ENCODE data around the gene OR10D3.

The OR10D3 gene

GRCh38 chr11:124198897-124199296 is 15.8 kb downstream of the OR10D3 start:
- no peaks in the 10 kb centered on the region for H3K9me3 ChIP-seq (ENCODE audit: control insufficient read depth, low read depth, low read length)
- no peak overlapping the region for H3K9ac ChIP-seq (ENCODE audit: low read length)
- H3K36me3 ChIP-seq (ENCODE audit: control insufficient read depth, low read depth, low read length): no peaks in the 10 kb centered on the region
- peaks cover 3% of the 10 kb centered on the region for H3K4me1 ChIP-seq (ENCODE audit: control insufficient read depth, low read depth, low read length)
- no peaks in the 10 kb centered on the region for H3K27me3 ChIP-seq (ENCODE audit: control insufficient read depth, insufficient read depth, low read length)
- H3K27ac ChIP-seq (ENCODE audit: low read length): no peak overlapping the region
- no peak overlapping the region for H3K4me3 ChIP-seq (ENCODE audit: low read length)

GRCh38 chr11:124199702-124200101 is 16.6 kb downstream of the OR10D3 start:
- Histone ChIP-seq H3K4me3 (ENCODE audit: low read length) (no peak overlapping the region), H3K27me3 (ENCODE audit: control insufficient read depth, insufficient read depth, low read length) (no peaks in the 10 kb centered on the region)

DNA sequence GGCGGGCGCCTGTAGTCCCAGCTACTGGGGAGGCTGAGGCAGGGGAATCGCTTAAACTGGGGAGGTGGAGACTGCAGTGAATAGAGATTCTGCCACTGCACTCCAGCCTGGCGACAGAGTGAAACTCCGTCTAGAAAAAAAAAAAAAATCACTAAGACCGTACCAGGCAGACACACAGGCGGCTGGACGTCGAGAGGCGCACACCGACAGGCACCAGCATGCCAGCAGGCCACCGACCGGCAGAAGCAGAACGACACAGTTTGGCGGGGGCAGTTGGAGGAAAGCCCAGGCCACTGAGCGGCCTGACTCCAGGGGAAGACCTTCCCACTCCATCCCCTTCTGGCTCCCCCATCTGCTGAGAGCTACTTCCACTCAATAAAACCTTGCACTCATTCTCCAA is 17.5 kb downstream of the OR10D3 start:
- Histone ChIP-seq H3K36me3 (ENCODE audit: control insufficient read depth, low read depth, low read length) (no peaks in the 10 kb centered on the region), H3K4me1 (ENCODE audit: control insufficient read depth, low read depth, low read length) (no peaks in the 10 kb centered on the region), H3K27ac (ENCODE audit: low read length) (no peak overlapping the region), H3K9me3 (ENCODE audit: control insufficient read depth, low read depth, low read length) (no peaks in the 10 kb centered on the region), H3K4me3 (ENCODE audit: low read length) (no peak overlapping the region), H3K27me3 (ENCODE audit: control insufficient read depth, insufficient read depth, low read length) (no peaks in the 10 kb centered on the region), H3K9ac (ENCODE audit: low read length) (no peak overlapping the region)

More at GRCh38 chr11:124199702-124200101, 16.6 kb downstream of the OR10D3 start:
- Histone ChIP-seq H3K27ac (ENCODE audit: low read length) (no peak overlapping the region), H3K36me3 (ENCODE audit: control insufficient read depth, low read depth, low read length) (no peaks in the 10 kb centered on the region), H3K4me1 (ENCODE audit: control insufficient read depth, low read depth, low read length) (peaks cover 3% of the 10 kb centered on the region), H3K9me3 (ENCODE audit: control insufficient read depth, low read depth, low read length) (no peaks in the 10 kb centered on the region), H3K9ac (ENCODE audit: low read length) (no peak overlapping the region)

GRCh38 chr11:124202951-124203350 is 19.8 kb downstream of the OR10D3 start:
- Histone ChIP-seq H3K9ac (ENCODE audit: low read length) (no peak overlapping the region), H3K9me3 (ENCODE audit: control insufficient read depth, low read depth, low read length) (no peaks in the 10 kb centered on the region), H3K27ac (ENCODE audit: low read length) (no peak overlapping the region), H3K36me3 (ENCODE audit: control insufficient read depth, low read depth, low read length) (no peaks in the 10 kb centered on the region), H3K4me3 (ENCODE audit: low read length) (no peak overlapping the region), H3K4me1 (ENCODE audit: control insufficient read depth, low read depth, low read length) (no peaks in the 10 kb centered on the region), H3K27me3 (ENCODE audit: control insufficient read depth, insufficient read depth, low read length) (no peaks in the 10 kb centered on the region)

GRCh38 chr11:124204008-124204407 is 20.9 kb downstream of the OR10D3 start:
- Histone ChIP-seq H3K36me3 (ENCODE audit: control insufficient read depth, low read depth, low read length) (no peaks in the 10 kb centered on the region), H3K27ac (ENCODE audit: low read length) (no peak overlapping the region), H3K9me3 (ENCODE audit: control insufficient read depth, low read depth, low read length) (no peaks in the 10 kb centered on the region)

DNA sequence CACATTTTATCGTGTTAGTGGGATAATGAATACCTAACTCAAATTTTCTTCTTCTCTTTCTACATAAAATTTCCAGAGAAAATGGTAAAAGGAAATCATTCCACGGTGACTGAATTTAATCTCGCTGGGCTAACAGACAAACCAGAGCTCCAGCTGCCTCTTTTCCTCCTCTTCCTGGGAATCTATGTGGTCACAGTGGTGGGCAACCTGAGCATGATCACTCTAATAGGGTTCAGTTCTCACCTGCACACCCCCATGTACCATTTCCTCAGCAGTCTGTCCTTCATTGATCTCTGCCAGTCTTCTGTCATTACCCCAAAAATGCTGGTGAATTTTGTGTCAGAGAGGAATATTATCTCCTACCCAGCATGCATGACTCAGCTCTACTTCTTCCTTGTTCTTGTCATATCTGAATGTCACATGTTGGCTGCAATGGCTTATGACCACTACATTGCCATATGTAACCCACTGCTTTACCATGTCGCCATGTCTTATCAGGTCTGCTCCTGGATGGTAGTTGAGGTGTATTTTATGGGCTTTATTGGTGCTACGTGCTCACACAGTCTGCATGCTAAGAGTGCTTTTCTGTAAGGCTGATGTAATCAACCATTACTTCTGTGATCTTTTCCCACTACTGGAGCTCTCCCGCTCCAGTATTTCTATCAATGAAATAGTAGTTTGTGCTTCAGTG is 24.1 kb downstream of the OR10D3 start:
- Histone ChIP-seq H3K9ac (ENCODE audit: low read length) (no peak overlapping the region), H3K27ac (ENCODE audit: low read length) (no peak overlapping the region), H3K36me3 (ENCODE audit: control insufficient read depth, low read depth, low read length) (no peaks in the 10 kb centered on the region), H3K4me3 (ENCODE audit: low read length) (no peak overlapping the region), H3K27me3 (ENCODE audit: control insufficient read depth, insufficient read depth, low read length) (no peaks in the 10 kb centered on the region), H3K9me3 (ENCODE audit: control insufficient read depth, low read depth, low read length) (no peaks in the 10 kb centered on the region), H3K4me1 (ENCODE audit: control insufficient read depth, low read depth, low read length) (no peaks in the 10 kb centered on the region)

More at GRCh38 chr11:124204008-124204407, 20.9 kb downstream of the OR10D3 start:
- Histone ChIP-seq H3K4me3 (ENCODE audit: low read length) (no peak overlapping the region), H3K4me1 (ENCODE audit: control insufficient read depth, low read depth, low read length) (no peaks in the 10 kb centered on the region), H3K27me3 (ENCODE audit: control insufficient read depth, insufficient read depth, low read length) (no peaks in the 10 kb centered on the region), H3K9ac (ENCODE audit: low read length) (no peak overlapping the region)

GRCh38 chr11:124209824-124210357 is 26.7 kb downstream of the OR10D3 start:
- Histone ChIP-seq H3K4me3 (ENCODE audit: low read length) (no peak overlapping the region), H3K27ac (ENCODE audit: low read length) (no peak overlapping the region), H3K4me1 (ENCODE audit: control insufficient read depth, low read depth, low read length) (no peaks in the 10 kb centered on the region), H3K9ac (ENCODE audit: low read length) (no peak overlapping the region), H3K36me3 (ENCODE audit: control insufficient read depth, low read depth, low read length) (no peaks in the 10 kb centered on the region), H3K9me3 (ENCODE audit: control insufficient read depth, low read depth, low read length) (no peaks in the 10 kb centered on the region), H3K27me3 (ENCODE audit: control insufficient read depth, insufficient read depth, low read length) (no peaks in the 10 kb centered on the region)

GRCh38 chr11:124210421-124210820 is 27.3 kb downstream of the OR10D3 start:
- no peak overlapping the region for H3K4me3 ChIP-seq (ENCODE audit: low read length)
- no peak overlapping the region for H3K9ac ChIP-seq (ENCODE audit: low read length)
- no peaks in the 10 kb centered on the region for H3K27me3 ChIP-seq (ENCODE audit: control insufficient read depth, insufficient read depth, low read length)
- no peak overlapping the region for H3K27ac ChIP-seq (ENCODE audit: low read length)
- no peaks in the 10 kb centered on the region for H3K9me3 ChIP-seq (ENCODE audit: control insufficient read depth, low read depth, low read length)
- no peaks in the 10 kb centered on the region for H3K4me1 ChIP-seq (ENCODE audit: control insufficient read depth, low read depth, low read length)
- H3K36me3 ChIP-seq (ENCODE audit: control insufficient read depth, low read depth, low read length): no peaks in the 10 kb centered on the region

DNA sequence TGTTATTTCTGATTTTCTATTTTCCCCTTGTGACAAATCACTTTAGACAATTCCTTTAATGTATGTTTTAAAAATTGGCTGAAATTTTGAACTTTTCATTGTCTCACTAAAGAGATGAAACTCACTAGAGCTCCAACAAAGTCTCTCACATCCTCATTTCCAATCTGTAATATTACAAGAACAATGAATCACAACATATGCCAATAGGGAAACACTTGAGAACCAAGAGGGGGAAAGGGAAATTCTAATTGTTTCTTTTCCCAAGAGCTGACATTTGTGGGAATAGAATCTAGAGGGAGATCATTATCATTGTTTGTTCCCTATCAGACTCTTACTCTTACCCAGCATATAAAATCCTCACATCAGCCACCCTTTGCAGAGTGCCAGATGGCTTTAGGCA is 28.2 kb downstream of the OR10D3 start:
- H3K4me1 ChIP-seq (ENCODE audit: control insufficient read depth, low read depth, low read length): no peaks in the 10 kb centered on the region
- no peak overlapping the region for H3K9ac ChIP-seq (ENCODE audit: low read length)
- no peaks in the 10 kb centered on the region for H3K36me3 ChIP-seq (ENCODE audit: control insufficient read depth, low read depth, low read length)
- no peak overlapping the region for H3K4me3 ChIP-seq (ENCODE audit: low read length)
- no peaks in the 10 kb centered on the region for H3K9me3 ChIP-seq (ENCODE audit: control insufficient read depth, low read depth, low read length)
- no peak overlapping the region for H3K27ac ChIP-seq (ENCODE audit: low read length)
- H3K27me3 ChIP-seq (ENCODE audit: control insufficient read depth, insufficient read depth, low read length): no peaks in the 10 kb centered on the region

DNA sequence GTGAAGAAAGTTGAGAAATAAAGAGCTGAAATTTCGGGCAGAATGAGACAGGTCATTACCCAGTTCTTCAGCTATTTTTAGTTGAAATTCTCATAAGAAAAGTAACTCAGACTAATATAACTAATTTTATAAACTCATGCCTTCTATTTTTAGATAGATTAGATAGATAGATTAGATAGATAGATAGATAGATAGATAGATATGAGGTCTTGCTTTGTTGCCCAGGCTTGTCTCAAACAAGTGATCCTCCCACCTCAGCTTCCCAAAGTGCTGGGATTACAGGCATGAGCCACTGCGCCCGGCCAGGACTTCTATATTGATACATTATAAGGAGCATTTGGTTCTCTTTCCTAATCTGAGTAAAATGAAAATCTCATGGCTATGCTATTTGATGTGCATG is 30.9 kb downstream of the OR10D3 start:
- no peak overlapping the region for H3K27ac ChIP-seq (ENCODE audit: low read length)
- no peaks in the 10 kb centered on the region for H3K36me3 ChIP-seq (ENCODE audit: control insufficient read depth, low read depth, low read length)
- no peaks in the 10 kb centered on the region for H3K4me1 ChIP-seq (ENCODE audit: control insufficient read depth, low read depth, low read length)
- H3K9ac ChIP-seq (ENCODE audit: low read length): no peak overlapping the region
- H3K27me3 ChIP-seq (ENCODE audit: control insufficient read depth, insufficient read depth, low read length): no peaks in the 10 kb centered on the region
- no peak overlapping the region for H3K4me3 ChIP-seq (ENCODE audit: low read length)
- H3K9me3 ChIP-seq (ENCODE audit: control insufficient read depth, low read depth, low read length): no peaks in the 10 kb centered on the region

DNA sequence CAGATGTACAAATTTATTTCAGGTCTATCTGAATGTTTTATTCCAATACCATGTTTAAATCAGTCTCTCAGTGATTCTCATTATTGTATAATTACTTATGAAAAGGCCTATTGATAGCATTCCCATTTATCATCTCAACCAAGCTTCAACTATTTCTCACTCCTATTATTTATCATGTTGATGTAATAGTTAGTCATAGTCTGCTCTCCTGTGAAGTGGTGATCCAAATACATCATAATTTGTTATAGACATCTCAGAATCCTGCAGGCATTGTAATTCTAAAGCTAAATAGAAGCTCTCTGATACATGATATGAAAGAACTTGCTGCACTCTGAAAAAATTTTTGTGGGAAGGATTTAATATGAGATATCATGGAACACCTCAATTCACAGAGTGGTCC is 36.0 kb downstream of the OR10D3 start:
- Histone ChIP-seq H3K9ac (ENCODE audit: low read length) (no peak overlapping the region), H3K27ac (ENCODE audit: low read length) (no peak overlapping the region), H3K36me3 (ENCODE audit: control insufficient read depth, low read depth, low read length) (no peaks in the 10 kb centered on the region), H3K4me1 (ENCODE audit: control insufficient read depth, low read depth, low read length) (no peaks in the 10 kb centered on the region), H3K27me3 (ENCODE audit: control insufficient read depth, insufficient read depth, low read length) (no peaks in the 10 kb centered on the region), H3K4me3 (ENCODE audit: low read length) (no peak overlapping the region), H3K9me3 (ENCODE audit: control insufficient read depth, low read depth, low read length) (no peaks in the 10 kb centered on the region)

DNA sequence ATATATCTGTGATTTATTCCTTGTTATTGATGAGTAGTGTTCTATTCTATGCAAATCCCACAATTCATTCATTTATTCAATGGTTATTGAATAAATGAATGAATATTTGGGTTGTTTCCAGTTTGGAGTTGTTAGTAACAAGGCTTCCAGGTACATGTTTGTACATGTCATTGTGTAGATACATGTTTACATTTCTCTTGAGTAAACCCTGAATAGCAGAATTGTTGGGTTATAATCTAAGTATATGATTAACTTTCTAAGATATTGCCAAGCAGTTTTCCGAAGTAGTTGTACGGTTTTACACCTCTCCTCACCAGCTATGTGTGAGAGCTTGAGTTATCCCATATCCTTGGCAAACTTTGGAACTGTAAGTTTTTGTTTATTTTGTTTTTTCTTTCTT is 39.3 kb downstream of the OR10D3 start:
- Histone ChIP-seq H3K36me3 (ENCODE audit: control insufficient read depth, low read depth, low read length) (no peaks in the 10 kb centered on the region), H3K27ac (ENCODE audit: low read length) (no peak overlapping the region), H3K9me3 (ENCODE audit: control insufficient read depth, low read depth, low read length) (no peaks in the 10 kb centered on the region), H3K4me3 (ENCODE audit: low read length) (no peak overlapping the region), H3K4me1 (ENCODE audit: control insufficient read depth, low read depth, low read length) (no peaks in the 10 kb centered on the region), H3K9ac (ENCODE audit: low read length) (no peak overlapping the region), H3K27me3 (ENCODE audit: control insufficient read depth, insufficient read depth, low read length) (no peaks in the 10 kb centered on the region)
